Measurements from ENCODE around the gene PHEX.

The PHEX gene

GRCh38 chrX:22109442-22109841 lies 77.3 kb downstream of the PHEX start:
- no peak for DNase-seq

- DNase-seq, result no peak
These were observed 78.8 kb downstream of the PHEX start for GRCh38 chrX:22110729-22111494.

- no peak for DNase-seq
These were observed 84.8 kb downstream of the PHEX start for GRCh38 chrX:22116605-22117546.

GRCh38 chrX:22117633-22118032 lies 85.5 kb downstream of the PHEX start:
- no peak for DNase-seq

- no peak for DNase-seq
These were observed 86.2 kb downstream of the PHEX start for GRCh38 chrX:22118161-22118830.

GRCh38 chrX:22121161-22121560 lies 89.0 kb downstream of the PHEX start:
- DNase-seq, result no peak

- no peak for DNase-seq
These were observed 90.4 kb downstream of the PHEX start for GRCh38 chrX:22122510-22122909.

GRCh38 chrX:22124098-22124497 lies 92.0 kb downstream of the PHEX start:
- DNase-seq, result no peak

- DNase-seq, result no peak
These were observed 93.4 kb downstream of the PHEX start for GRCh38 chrX:22125481-22125880.

- no peak for DNase-seq
These were observed 94.2 kb downstream of the PHEX start for GRCh38 chrX:22126327-22126726.

GRCh38 chrX:22128961-22129360 lies 96.8 kb downstream of the PHEX start:
- no peak for DNase-seq

- DNase-seq, result no peak
These were observed 102.6 kb downstream of the PHEX start for GRCh38 chrX:22134681-22135080.

- DNase-seq, result no peak
These were observed 103.1 kb downstream of the PHEX start for GRCh38 chrX:22135171-22135711.

GRCh38 chrX:22135994-22136684 lies 104.0 kb downstream of the PHEX start:
- DNase-seq, result peak; percentile 30

- no peak for DNase-seq
These were observed 104.6 kb downstream of the PHEX start for GRCh38 chrX:22136711-22137110.

GRCh38 chrX:22139822-22140221 lies 107.7 kb downstream of the PHEX start:
- no peak for DNase-seq

GRCh38 chrX:22141047-22141730 lies 109.1 kb downstream of the PHEX start:
- no peak for DNase-seq

- no peak for DNase-seq
These were observed 115.1 kb downstream of the PHEX start for GRCh38 chrX:22147214-22147613.

GRCh38 chrX:22147942-22148341 lies 115.8 kb downstream of the PHEX start:
- no peak for DNase-seq

GRCh38 chrX:22148565-22148964 lies 116.4 kb downstream of the PHEX start:
- DNase-seq, result no peak

GRCh38 chrX:22150371-22150770 lies 118.2 kb downstream of the PHEX start:
- DNase-seq, result no peak

GRCh38 chrX:22155126-22155525 lies 123.0 kb downstream of the PHEX start:
- no peak for DNase-seq
